ENCODE measurements around the gene IMP4. TPM values are rescaled to one million over a fixed set of nuclear protein-coding genes. Genes with fewer than 3 reads are reported as not detected.

IMP4 gene
- total and polyA plus RNA-seq, 10 of the 15 experiments (the other 5 are each of a cell fraction or from before 2014, with no cell fraction given) = 41.4 to 242 (median 166) TPM

DNA sequence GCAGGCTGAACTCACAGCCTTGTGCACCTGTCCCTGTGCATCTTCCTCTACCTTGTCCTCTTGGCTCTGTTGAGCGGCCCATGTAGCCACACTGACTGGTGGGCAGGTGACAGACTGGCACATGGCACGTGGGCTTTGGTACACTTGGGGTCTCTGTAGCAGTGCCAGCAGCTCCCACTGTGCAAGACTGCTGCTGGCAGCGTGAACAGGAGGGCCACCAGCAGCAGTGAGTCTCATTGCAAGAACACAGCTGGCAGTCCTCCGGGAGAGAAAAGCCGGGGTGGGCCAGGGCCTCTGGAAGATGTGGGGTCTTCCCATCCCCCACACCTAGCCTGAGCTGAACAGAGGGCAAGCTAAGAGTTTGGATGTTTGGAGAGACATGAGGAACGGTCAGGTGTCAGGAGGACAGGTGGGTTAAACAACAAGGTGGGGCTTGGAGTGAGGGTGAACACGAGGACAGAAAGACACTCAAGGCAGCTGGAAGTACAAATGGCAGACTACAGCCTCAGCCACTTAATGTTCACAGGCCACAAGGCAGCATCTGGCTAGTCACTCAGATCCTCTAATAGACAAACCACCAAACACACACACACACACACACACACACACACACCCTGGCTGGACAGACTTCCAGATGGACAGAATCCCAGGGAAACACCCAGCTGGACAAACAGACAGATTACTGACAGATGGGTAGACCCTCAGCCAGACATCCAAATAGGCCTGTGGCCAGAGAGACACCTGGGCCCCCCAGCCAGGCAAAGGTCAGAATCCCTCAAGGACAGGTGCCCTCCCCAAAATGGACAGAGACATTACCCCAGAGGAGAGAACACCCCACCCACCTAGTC is 10.8 kb downstream of the IMP4 start (continued):
- TF ChIP-seq, protein P1, sequence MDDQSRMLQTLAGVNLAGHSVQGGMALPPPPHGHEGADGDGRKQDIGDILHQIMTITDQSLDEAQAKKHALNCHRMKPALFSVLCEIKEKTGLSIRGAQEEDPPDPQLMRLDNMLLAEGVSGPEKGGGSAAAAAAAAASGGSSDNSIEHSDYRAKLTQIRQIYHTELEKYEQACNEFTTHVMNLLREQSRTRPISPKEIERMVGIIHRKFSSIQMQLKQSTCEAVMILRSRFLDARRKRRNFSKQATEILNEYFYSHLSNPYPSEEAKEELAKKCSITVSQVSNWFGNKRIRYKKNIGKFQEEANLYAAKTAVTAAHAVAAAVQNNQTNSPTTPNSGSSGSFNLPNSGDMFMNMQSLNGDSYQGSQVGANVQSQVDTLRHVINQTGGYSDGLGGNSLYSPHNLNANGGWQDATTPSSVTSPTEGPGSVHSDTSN (IDR thresholded peaks at IDR 0.05; ENCODE audit: insufficient replicate concordance, low read depth, low read length) = no peak
- TF ChIP-seq TARDBP (IDR thresholded peaks at IDR 0.05; ENCODE audit: borderline replicate concordance) (no peak), CREB1 (IDR thresholded peaks at IDR 0.05; ENCODE audit: low read depth) (no peak)
- TF ChIP-seq, protein P2, sequence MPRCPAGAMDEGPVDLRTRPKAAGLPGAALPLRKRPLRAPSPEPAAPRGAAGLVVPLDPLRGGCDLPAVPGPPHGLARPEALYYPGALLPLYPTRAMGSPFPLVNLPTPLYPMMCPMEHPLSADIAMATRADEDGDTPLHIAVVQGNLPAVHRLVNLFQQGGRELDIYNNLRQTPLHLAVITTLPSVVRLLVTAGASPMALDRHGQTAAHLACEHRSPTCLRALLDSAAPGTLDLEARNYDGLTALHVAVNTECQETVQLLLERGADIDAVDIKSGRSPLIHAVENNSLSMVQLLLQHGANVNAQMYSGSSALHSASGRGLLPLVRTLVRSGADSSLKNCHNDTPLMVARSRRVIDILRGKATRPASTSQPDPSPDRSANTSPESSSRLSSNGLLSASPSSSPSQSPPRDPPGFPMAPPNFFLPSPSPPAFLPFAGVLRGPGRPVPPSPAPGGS (IDR thresholded peaks at IDR 0.05; ENCODE audit: borderline replicate concordance, insufficient read depth, low read depth, low read length, poor library complexity, severe bottlenecking) = no peak

DNA sequence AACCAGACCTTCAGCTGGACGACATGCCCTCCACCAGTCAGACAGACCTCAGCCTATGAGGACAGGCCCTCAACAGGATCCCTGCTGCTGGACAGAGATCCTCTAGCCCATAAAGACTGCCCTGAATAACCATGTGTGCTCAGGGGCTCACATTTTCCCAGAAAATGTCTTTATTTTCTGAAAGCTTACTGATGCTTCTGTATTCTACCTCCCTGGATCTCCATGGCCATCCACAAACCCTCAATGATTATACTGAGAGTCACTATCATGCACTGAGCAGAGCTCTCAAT is 11.4 kb downstream of the IMP4 start:
- no peak overlapping the region for H3K4me3 ChIP-seq
- H3K9me3 ChIP-seq (replicated peaks; ENCODE audit: control insufficient read depth, insufficient read depth, low read length) = no peaks in the 10 kb centered on the region
- BruUV-seq (replicated peaks) = no TSS peak
- in situ Hi-C loops (cut with MboI) = no loop called here
- FAIRE-seq (no peak), ATAC-seq (no peak), DNase-seq (ENCODE audit: low read depth, low spot score) (no peak)
- no peaks in the 10 kb centered on the region for H3K27me3 ChIP-seq (replicated peaks in 1 of 2; ENCODE audit: control insufficient read depth in 2 of 2, insufficient read depth in 2 of 2, low read length in 1 of 2)
- intact Hi-C loops (cut with micrococcal nuclease; ENCODE audit: unreplicated experiment) = loop anchor here (2.0 kb wide), 1 partner anchor 17 kb away; no protein-coding TSS in a partner anchor
- no peak overlapping the region for H3K4me2 ChIP-seq (ENCODE audit: control insufficient read depth, insufficient read depth)
- peaks cover 18% of the 10 kb centered on the region for H3K4me1 ChIP-seq (ENCODE audit: control insufficient read depth, insufficient read depth, low read length)
- no peak overlapping the region for H3K27ac ChIP-seq (ENCODE audit: control insufficient read depth, insufficient read depth)
- H4K20me1 ChIP-seq (ENCODE audit: control insufficient read depth, insufficient read depth) = no peaks in the 10 kb centered on the region
- no peak for TF ChIP-seq HDGF (IDR thresholded peaks at IDR 0.05)
- TF ChIP-seq SIX5 (IDR thresholded peaks at IDR 0.05; ENCODE audit: low read depth, low read length, severe bottlenecking) = no peak
- TF ChIP-seq, protein P3, sequence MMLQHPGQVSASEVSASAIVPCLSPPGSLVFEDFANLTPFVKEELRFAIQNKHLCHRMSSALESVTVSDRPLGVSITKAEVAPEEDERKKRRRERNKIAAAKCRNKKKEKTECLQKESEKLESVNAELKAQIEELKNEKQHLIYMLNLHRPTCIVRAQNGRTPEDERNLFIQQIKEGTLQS (IDR thresholded peaks at IDR 0.05; ENCODE audit: borderline replicate concordance, extremely low read depth, low read depth, low read length) = no peak
- no peak for TF ChIP-seq MXI1 (IDR thresholded peaks at IDR 0.05; ENCODE audit: low read depth, low read length)
- TF ChIP-seq TCF7 (IDR thresholded peaks at IDR 0.05; ENCODE audit: borderline replicate concordance) = no peak
- no peak for TF ChIP-seq TCF12 (IDR thresholded peaks at IDR 0.05; ENCODE audit: low read depth, low read length)
- TF ChIP-seq KLF5 (IDR thresholded peaks at IDR 0.05; ENCODE audit: partially characterized antibody) = no peak
- no peak for TF ChIP-seq ZNF274 (IDR thresholded peaks at IDR 0.05; ENCODE audit: insufficient read depth, insufficient read length)
- no peak for TF ChIP-seq STAT3 (IDR thresholded peaks at IDR 0.05; ENCODE audit: low read depth, low read length)
- no peak for TF ChIP-seq RFX5 (IDR thresholded peaks at IDR 0.05; ENCODE audit: low read depth, low read length)
- TF ChIP-seq TCF3 (IDR thresholded peaks at IDR 0.05; ENCODE audit: borderline replicate concordance, insufficient read depth, low read depth, low read length) = no peak
- H3K36me3 ChIP-seq (ENCODE audit: control insufficient read depth in 2 of 2, insufficient read depth in 2 of 2, low read length in 1 of 2) = no peaks in the 10 kb centered on the region
- H3K9ac ChIP-seq (ENCODE audit: control insufficient read depth, insufficient read depth, low read length) = no peak overlapping the region
- WGBS (ENCODE audit: insufficient coverage, insufficient replicate concordance, low lambda C conversion rate, missing lambda C conversion rate) = 87% methylated on average over 1 of the region's 1 CpG
- ChIA-PET CTCF (interaction anchor here (0.6 kb wide), 1 partner anchor 12 kb away, joined by 3 read pairs; the partner anchor contains the start of gene IMP4), POLR2A (interaction anchor here (1.0 to 1.2 kb wide), 3 partner anchors 12 to 25 kb away, joined by 3 to 4 read pairs (median 3); a partner anchor contains a TSS), RAD21 (ENCODE audit: unreplicated experiment) (no interaction called here), SMC1A (ENCODE audit: uncharacterized antibody, unreplicated experiment) (interaction anchor here (0.9 to 1.2 kb wide), 2 partner anchors 13 to 19 kb away, joined by 3 to 5 read pairs; a partner anchor contains a TSS)
- H3K79me2 ChIP-seq (ENCODE audit: control insufficient read depth, insufficient read depth, low read length) = no peaks in the 10 kb centered on the region
- H2AFZ ChIP-seq (ENCODE audit: control insufficient read depth, low read depth, low read length) = no peak overlapping the region

Measured in GM12878 (cell line).